AG09319 (cell line): ENCODE results near the gene NEDD4L.
"Not testable (repeated sequence)": the region's sequence is repeated elsewhere in the genome, so short reads cannot be mapped to it uniquely, and the experiment has no call there.

Experiments used
- DNase-seq: peaks from one replicate; pipeline ENCODE4 v3.0.0-alpha.2; 2010; ENCODE audit warnings: low read depth; ENCODE audit errors: extremely low read depth
- CTCF ChIP-seq: IDR thresholded peaks from 2 replicates; pipeline ENCODE4 v1.5.1; 2011; ENCODE audit warnings: low read depth, mild to moderate bottlenecking, inconsistent platforms, low read length, moderate library complexity

The NEDD4L gene

GRCh38 chr18:58279504-58280175 is 235.6 kb downstream of the NEDD4L start:
- DNase-seq: no peak
- TF ChIP-seq CTCF: no peak

GRCh38 chr18:58280191-58280590 is 236.2 kb downstream of the NEDD4L start:
- TF ChIP-seq CTCF: no peak
- no peak for DNase-seq

GRCh38 chr18:58282872-58283271 is 238.8 kb downstream of the NEDD4L start:
- DNase-seq: not testable (repeated sequence)

GRCh38 chr18:58284699-58285448 is 240.8 kb downstream of the NEDD4L start:
- TF ChIP-seq CTCF: no peak
- no peak for DNase-seq

- TF ChIP-seq CTCF: no peak
- DNase-seq: no peak
Observed at GRCh38 chr18:58285449-58286130, 241.6 kb downstream of the NEDD4L start.

- no peak for TF ChIP-seq CTCF
- DNase-seq: no peak
Observed at GRCh38 chr18:58286632-58287352, 242.8 kb downstream of the NEDD4L start.

GRCh38 chr18:58287353-58288274 is 243.6 kb downstream of the NEDD4L start:
- no peak for DNase-seq
- TF ChIP-seq CTCF: no peak
